Left lung (tissue), 10 donors: Measurements from ENCODE around the gene SMIM13. TPM values are rescaled to one million over a fixed set of nuclear protein-coding genes. Genes with fewer than 3 reads are reported as not detected.

ENCODE experiments used
- ATAC-seq: fragments of 200-7000 bp; cut with Tn5 transposase; one replicate; pipeline ENCODE4 v1.9.1; 2020; ENCODE audit warnings: moderate library complexity
- DNase-seq, 4 donors: peaks; one replicate each; pipeline ENCODE4 v3.0.0-alpha.2; 2013 to 2020
- H3K27ac ChIP-seq, 2 donors: fragments of 200-600 bp; sonication (generic) in 1 of 2; one replicate each; pipeline versions ENCODE4 v1.5.0 to v1.8.0; 2020 to 2021
- H3K27me3 ChIP-seq, 2 donors: fragments of 200-600 bp; sonication (generic) in 1 of 2; one replicate each; pipeline versions ENCODE4 v1.5.0 to v1.8.0; 2020 to 2021
- H3K36me3 ChIP-seq, 2 donors: fragments of 200-600 bp; sonication (generic) in 1 of 2; one replicate each; pipeline versions ENCODE4 v1.5.0 to v1.8.0; 2020 to 2021
- H3K4me1 ChIP-seq, 2 donors: fragments of 200-600 bp; one replicate each; pipeline ENCODE4 v1.8.0; 2021
- H3K4me3 ChIP-seq, 2 donors: fragments of 200-600 bp; sonication (generic) in 1 of 2; one replicate each; pipeline versions ENCODE4 v1.5.0 to v1.8.0; 2020 to 2021; ENCODE audit warnings: mild to moderate bottlenecking in 1 of 2
- H3K9me3 ChIP-seq, 2 donors: fragments of 200-600 bp; sonication (generic) in 1 of 2; one replicate each; pipeline versions ENCODE4 v1.5.0 to v1.8.0; 2020 to 2021
- CTCF ChIP-seq, 2 donors: fragments of 200-600 bp; sonication (generic) in 1 of 2; IDR thresholded peaks; one replicate each; pipeline versions ENCODE4 v1.5.0 to v1.8.0; 2021; ENCODE audit warnings: antibody characterized with exemption in 2 of 2
- intact Hi-C, 2 donors: fragments of 100-400 bp; cut with DNase I; formaldehyde crosslinking; loops; one replicate each; pipeline versions ENCODE4 v1.11.2 to v1.14.2; 2022
- polyA plus RNA-seq, 6 donors: library from polyadenylated mRNA; unstranded; fragments of 120-200 nt; gene quantifications; one replicate each; pipeline ENCODE4 v1.2.1, GENCODE V29; 2013; ENCODE audit not compliant: insufficient read length in 6 of 6
- total RNA-seq, 2 donors: library from RNA; stranded (reverse); fragmentation: NEBNext Ultra II Directional; extraction: Animal tissue kit (Norgen Biotek cat#: 25700); gene quantifications; one replicate each; pipeline ENCODE4 v1.2.1, GENCODE V29; 2021
- donor health status: DM: no; HTN: yes; CAD: no.
- donor health status: DM: no; HTN: no; CAD: no.

SMIM13 gene
- total and polyA plus RNA-seq, 8 donors = 9.6 to 18.1 (median 15.8) TPM

- DNase-seq (no peak), ATAC-seq (no peak)
- no peak for TF ChIP-seq CTCF (IDR thresholded peaks at IDR 0.05)
- Histone ChIP-seq H3K36me3 (no peaks in the 10 kb centered on the region), H3K27ac (no peak overlapping the region), H3K27me3 (peaks cover 27 to 49% of the 10 kb centered on the region in 2 donors), H3K9me3 (no peaks in the 10 kb centered on the region), H3K4me3 (no peak overlapping the region), H3K4me1 (no peaks in the 10 kb centered on the region)
- intact Hi-C loops = no loop called here
These were observed 42.9 kb upstream of the SMIM13 start for GRCh38 chr6:11050731-11051130.

- no peak for TF ChIP-seq CTCF (IDR thresholded peaks at IDR 0.05)
- ATAC-seq = no peak
- intact Hi-C loops = no loop called here
These were observed 40.3 kb upstream of the SMIM13 start for GRCh38 chr6:11053307-11053706.

GRCh38 chr6:11054722-11055121 lies 38.9 kb upstream of the SMIM13 start:
- DNase-seq (no peak), ATAC-seq (no peak)
- no peaks in the 10 kb centered on the region for H3K4me1 ChIP-seq

More at GRCh38 chr6:11053307-11053706, 40.3 kb upstream of the SMIM13 start:
- Histone ChIP-seq H3K9me3 (no peaks in the 10 kb centered on the region), H3K36me3 (no peaks in the 10 kb centered on the region), H3K27me3 (peaks cover 6 to 23% of the 10 kb centered on the region in 2 donors), H3K4me3 (no peak overlapping the region), H3K4me1 (no peaks in the 10 kb centered on the region), H3K27ac (no peak overlapping the region)
- DNase-seq = no peak

GRCh38 chr6:11055127-11055627 lies 38.5 kb upstream of the SMIM13 start:
- intact Hi-C loops = no loop called here
- no peaks in the 10 kb centered on the region for H3K4me1 ChIP-seq
- H3K36me3 ChIP-seq = no peaks in the 10 kb centered on the region
- H3K27ac ChIP-seq = no peak overlapping the region
- TF ChIP-seq CTCF (IDR thresholded peaks at IDR 0.05) = no peak
- no peak for DNase-seq
- no peak for ATAC-seq
- H3K9me3 ChIP-seq = no peaks in the 10 kb centered on the region
- H3K27me3 ChIP-seq = peaks cover 0 to 5% of the 10 kb centered on the region in 2 donors
- no peak overlapping the region for H3K4me3 ChIP-seq

More at GRCh38 chr6:11054722-11055121, 38.9 kb upstream of the SMIM13 start:
- H3K36me3 ChIP-seq = no peaks in the 10 kb centered on the region
- intact Hi-C loops = no loop called here
- peaks cover 0 to 9% of the 10 kb centered on the region in 2 donors for H3K27me3 ChIP-seq
- no peaks in the 10 kb centered on the region for H3K9me3 ChIP-seq
- no peak for TF ChIP-seq CTCF (IDR thresholded peaks at IDR 0.05)
- no peak overlapping the region for H3K4me3 ChIP-seq
- no peak overlapping the region for H3K27ac ChIP-seq

- H3K36me3 ChIP-seq = no peaks in the 10 kb centered on the region
- intact Hi-C loops = no loop called here
- TF ChIP-seq CTCF (IDR thresholded peaks at IDR 0.05) = no peak
- H3K27me3 ChIP-seq = peaks cover 0 to 7% of the 10 kb centered on the region in 2 donors
- ATAC-seq = no peak
- no peak overlapping the region for H3K27ac ChIP-seq
- no peak for DNase-seq
- H3K4me1 ChIP-seq = no peaks in the 10 kb centered on the region
- no peak overlapping the region for H3K4me3 ChIP-seq
- no peaks in the 10 kb centered on the region for H3K9me3 ChIP-seq
These were observed 36.8 kb upstream of the SMIM13 start for GRCh38 chr6:11056871-11057270.
